Esophagus mucosa (tissue), 1 donor: Measurements from ENCODE around the gene MEI4. TPM values are rescaled to one million over a fixed set of nuclear protein-coding genes. Genes with fewer than 3 reads are reported as not detected.
"Not testable (repeated sequence)": the region's sequence is repeated elsewhere in the genome, so short reads cannot be mapped to it uniquely, and the experiment has no call there.

Experiments
- ATAC-seq: fragments of 200-7000 bp; cut with Tn5 transposase; one replicate; pipeline ENCODE4 v1.9.1; 2020
- total RNA-seq: library from RNA; stranded (reverse); gene quantifications from one replicate; pipeline ENCODE4 v1.2.4, GENCODE V29; 2023
- donor health status: DM: yes; HTN: yes; CAD: no.

Gene MEI4
- total RNA-seq = not detected

GRCh38 chr6:77652739-77653138 is at the start of gene MEI4:
Gene MEI4, plus strand, starts transcription at chr6:77653039. Its CDS starts 37,633 bp downstream, at chr6:77690672.
- ATAC-seq = no peak

GRCh38 chr6:77604476-77604875 is 48.4 kb upstream of the MEI4 start:
- no peak for ATAC-seq

DNA sequence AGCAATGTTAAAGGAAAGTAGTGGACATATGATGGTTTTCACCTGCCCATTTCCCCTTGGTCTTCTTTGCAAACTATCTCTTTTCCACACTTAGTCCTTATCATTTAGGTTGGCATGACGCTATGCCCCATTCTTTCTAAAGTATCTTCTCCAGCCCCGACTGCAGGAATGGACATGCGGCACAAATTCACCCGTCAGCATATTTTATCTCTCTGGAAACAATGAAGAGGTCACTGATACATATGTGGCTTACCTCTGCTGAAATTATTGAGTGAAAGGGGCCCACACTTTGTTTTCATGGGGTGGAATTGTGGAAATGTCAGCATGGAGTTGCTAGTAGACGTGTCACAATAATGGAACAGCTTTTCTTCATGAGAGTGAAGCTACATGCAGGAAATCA is 45.8 kb upstream of the MEI4 start:
- no peak for ATAC-seq

GRCh38 chr6:77609106-77609505 is 43.7 kb upstream of the MEI4 start:
- no peak for ATAC-seq

- no peak for ATAC-seq
These were observed 33.7 kb upstream of the MEI4 start for GRCh38 chr6:77619114-77619513.

- ATAC-seq = no peak
These were observed 32.5 kb upstream of the MEI4 start for GRCh38 chr6:77620278-77620882.

GRCh38 chr6:77624515-77624914 is 28.3 kb upstream of the MEI4 start:
- no peak for ATAC-seq

DNA sequence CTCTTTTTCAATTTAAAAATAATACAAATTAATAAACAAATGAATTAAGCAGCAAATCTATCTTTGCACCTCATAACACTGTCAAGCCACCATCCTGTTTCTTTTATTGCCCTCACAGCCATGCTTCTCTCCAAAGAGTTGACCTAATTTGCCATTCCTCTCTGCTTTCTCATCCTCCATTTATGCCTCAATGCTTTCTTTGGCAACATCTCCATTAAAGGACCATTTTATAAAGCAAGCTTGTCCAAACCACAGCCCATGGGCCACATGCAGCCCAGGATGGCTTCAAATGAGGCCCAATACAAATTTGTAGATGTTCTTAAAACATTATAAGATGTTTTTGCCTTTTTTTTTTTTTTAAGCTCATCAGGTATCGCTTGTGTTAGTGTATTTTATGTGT is 26.4 kb upstream of the MEI4 start:
- no peak for ATAC-seq

DNA sequence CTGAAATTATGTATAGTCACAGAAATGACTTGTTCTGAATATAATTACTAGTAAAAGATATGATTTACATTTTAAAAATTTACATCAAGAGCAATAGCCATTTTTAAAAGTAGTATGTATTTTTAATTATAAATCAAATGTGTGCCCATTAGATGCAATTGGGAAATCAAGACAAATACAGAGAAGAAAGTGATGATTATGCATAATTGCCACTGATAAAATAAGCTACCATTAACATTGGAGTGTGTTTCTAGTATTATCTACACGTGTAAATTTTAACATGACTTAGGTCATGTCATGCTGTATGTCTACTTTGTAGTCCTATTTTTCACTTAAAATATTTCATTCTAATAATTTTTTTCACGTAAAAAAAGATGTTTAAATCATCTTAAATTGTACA is 22.8 kb upstream of the MEI4 start:
- ATAC-seq = no peak

- ATAC-seq = no peak
These were observed 19.4 kb upstream of the MEI4 start for GRCh38 chr6:77633471-77633870.

GRCh38 chr6:77633993-77634715 is 18.7 kb upstream of the MEI4 start:
- no peak for ATAC-seq

DNA sequence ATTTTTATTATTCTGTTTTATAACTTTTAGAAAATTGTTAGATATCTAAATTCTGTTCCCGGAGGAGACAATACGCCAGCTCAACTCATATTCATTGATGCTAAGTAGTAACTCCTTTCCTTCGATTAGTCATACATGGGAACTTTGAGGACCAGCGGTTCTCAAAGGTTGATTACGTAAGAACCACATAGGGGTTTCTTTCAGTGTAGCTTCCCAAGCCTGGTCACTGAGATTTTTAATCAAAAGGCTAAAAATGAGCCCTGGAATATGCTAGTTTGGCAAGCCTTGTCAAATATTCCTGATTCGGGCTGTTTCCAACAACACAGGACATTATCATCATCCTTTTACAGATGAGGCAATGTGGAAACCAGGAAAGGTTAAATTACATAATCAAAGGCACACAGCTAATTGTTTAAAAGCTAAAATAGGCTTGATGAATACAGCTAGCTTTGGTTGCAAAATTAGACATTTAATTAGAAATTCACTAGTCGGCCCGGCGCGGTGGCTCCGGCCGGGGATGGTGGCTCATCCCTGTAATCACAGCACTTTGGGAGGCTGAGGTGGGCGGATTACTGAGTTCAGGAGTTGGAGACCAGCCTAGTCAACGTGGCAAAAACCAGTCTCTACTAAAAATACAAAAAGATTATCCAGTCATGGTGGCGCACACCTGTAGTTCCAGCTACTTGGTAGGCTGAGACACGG is 14.6 kb upstream of the MEI4 start:
- ATAC-seq = no peak

GRCh38 chr6:77644102-77644705 is 8.6 kb upstream of the MEI4 start:
- ATAC-seq = no peak

- ATAC-seq = peak; percentile 39
These were observed 2.7 kb upstream of the MEI4 start for GRCh38 chr6:77650098-77650663.

DNA sequence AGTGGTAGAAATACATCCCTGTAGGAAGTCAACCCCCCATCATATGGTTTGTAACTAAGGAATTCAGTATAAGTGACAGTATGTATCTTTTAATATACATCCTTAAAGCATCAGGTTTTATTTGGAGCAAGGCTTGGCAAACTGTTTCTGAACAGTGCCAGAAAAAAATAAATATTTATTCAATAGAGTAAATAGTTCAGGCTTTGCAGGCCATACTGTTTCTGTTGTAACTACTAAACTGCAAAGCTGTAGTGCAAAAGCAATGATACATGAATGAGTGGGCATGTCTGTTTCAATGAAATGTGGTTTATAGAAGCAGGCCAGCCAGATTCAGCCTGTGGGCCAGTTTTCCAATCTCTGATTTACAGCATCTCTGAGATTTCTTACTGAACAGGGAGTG is 977 bp downstream of the MEI4 start:
- ATAC-seq = no peak

DNA sequence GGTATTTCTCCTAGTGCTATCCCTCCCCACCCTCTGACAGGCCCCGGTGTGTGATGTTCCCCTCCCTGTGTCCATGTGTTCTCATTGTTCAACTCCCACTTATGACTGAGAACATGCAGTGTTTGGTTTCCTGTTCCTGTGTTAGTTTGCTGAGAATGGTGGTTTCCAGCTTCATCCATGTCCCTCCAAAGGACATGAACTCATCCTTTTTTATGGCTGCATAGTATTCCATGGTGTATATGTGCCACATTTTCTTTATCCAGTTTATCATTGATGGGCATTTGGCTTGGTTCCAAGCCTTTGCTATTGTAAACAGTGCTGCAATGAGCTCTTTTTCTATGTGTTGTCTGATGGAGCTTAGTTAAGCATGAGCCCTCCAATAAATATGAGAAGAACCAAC is 2.2 kb downstream of the MEI4 start:
- ATAC-seq = not testable (repeated sequence)

DNA sequence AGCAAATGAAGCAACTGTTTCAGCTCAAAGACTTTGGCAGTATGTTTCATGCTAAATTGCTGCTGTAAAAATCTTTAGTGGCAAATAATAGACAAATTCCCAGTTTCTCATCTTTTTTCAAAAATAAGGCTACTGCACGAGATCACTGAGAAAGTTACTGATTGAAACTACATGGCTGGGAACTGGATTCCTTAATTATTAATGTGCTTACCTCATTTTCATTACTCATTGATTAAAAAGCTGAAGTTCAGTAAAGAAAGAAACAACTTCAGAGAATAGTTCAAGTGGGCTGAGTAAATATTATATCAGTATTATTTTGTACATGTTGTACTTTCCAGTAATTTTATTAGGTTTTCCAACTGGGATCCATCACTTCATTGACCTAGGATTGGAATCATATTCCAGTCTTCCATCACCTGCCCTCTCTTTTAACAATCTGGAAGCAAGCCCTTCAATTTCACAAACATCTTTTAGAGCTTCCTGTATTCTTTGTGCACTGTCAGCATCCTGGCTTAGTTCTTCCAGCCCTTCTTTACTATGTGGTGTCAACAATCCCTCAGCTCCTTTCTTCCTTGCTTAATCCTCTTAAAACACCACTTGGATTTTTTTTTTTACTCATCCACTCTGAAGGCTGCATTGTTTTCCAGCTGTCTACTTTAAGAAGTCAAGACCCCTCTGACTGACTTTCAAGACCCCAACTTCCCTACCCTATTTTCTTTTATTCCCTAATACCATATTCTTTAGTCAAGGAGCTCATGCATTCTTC is 4.3 kb downstream of the MEI4 start:
- ATAC-seq = no peak

GRCh38 chr6:77666340-77666739 is 13.5 kb downstream of the MEI4 start:
- no peak for ATAC-seq

- no peak for ATAC-seq
These were observed 14.0 kb downstream of the MEI4 start for GRCh38 chr6:77666846-77667245.

DNA sequence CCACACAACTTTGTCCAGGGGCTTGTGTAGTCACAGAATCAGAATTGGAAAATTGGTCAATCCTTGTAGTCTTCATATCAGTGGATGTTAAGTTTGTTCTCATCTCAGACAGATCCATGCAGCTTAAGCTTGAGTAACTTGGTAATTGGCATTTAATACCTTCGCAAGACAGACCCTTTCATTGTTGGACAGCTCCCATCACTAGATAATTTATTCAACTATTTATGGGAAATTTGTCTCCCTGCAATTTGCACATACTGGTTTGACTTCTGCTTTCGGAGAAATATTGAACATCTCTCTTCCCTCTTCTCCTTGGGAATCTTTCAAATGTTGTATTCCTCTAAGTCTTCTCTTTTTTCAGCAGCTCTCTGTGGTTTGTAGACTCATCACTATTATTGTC is 17.1 kb downstream of the MEI4 start:
- ATAC-seq = no peak

DNA sequence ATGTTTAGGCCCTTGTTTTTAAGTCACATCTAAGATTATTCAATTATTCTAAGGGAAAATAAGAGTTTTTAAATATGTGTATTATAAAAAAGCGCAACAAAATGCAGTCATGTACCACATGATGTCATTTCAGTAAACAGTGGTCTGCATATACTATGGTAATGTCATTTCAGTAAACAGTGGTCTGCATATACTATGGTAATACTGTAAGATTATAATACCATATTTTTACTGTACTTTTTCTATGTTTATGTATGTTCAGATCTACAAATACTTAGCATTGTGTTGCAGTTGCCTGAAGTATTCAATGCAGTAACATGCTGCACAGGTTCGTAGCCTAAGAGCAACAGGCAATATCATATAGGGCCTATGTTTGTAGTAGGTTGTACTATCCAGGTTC is 21.4 kb downstream of the MEI4 start:
- ATAC-seq = no peak

DNA sequence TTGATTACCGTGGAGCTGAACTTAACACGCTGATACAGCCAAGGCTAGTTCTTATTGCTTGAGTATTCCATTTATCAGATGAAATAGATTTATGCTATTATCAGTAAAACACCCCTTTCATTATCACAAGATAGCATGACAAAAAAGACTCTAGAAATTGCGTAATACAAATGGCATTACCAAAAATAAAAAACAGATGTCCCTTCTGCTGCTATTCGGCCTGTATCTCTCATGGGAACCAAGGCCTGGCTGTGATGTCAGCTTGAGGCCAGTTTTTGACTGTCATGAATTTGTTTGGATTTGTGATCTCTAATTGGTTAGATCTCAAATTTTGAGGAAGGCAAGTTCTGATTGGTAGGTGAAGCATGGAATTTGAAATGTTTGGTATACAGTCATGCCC is 25.2 kb downstream of the MEI4 start:
- ATAC-seq = no peak
